ENCODE results near the gene BTBD8.

DNA sequence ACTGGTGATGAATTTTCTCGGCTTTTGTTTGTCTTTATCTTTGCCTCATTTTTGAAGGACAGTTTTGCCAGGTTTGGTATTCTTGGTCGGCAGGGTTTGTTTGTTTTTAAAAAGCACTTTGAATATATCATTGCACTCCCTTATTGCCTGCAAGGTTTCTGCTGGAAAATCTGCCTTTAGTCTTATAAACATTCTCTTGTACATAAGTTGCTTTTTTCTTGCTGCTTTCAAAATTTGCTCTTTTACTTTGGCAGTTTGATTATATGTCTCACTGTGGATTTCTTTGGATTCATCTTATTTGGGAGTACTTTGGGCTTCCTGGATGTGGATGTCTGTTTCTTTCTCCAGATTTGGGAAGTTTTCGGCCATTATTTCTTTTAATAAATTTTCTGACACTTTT is 79.4 kb downstream of the BTBD8 start:
- TF ChIP-seq, protein P1, sequence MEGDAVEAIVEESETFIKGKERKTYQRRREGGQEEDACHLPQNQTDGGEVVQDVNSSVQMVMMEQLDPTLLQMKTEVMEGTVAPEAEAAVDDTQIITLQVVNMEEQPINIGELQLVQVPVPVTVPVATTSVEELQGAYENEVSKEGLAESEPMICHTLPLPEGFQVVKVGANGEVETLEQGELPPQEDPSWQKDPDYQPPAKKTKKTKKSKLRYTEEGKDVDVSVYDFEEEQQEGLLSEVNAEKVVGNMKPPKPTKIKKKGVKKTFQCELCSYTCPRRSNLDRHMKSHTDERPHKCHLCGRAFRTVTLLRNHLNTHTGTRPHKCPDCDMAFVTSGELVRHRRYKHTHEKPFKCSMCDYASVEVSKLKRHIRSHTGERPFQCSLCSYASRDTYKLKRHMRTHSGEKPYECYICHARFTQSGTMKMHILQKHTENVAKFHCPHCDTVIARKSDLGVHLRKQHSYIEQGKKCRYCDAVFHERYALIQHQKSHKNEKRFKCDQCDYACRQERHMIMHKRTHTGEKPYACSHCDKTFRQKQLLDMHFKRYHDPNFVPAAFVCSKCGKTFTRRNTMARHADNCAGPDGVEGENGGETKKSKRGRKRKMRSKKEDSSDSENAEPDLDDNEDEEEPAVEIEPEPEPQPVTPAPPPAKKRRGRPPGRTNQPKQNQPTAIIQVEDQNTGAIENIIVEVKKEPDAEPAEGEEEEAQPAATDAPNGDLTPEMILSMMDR (IDR thresholded peaks at IDR 0.05): no peak
- TF ChIP-seq POLR2A (IDR thresholded peaks at IDR 0.05) (no peak), POLR2AphosphoS5 (IDR thresholded peaks at IDR 0.05) (no peak)
